HG03095 (cell line): Measurements from ENCODE around the gene KIFC1.
"Not testable (repeated sequence)": the region's sequence is repeated elsewhere in the genome, so short reads cannot be mapped to it uniquely, and the experiment has no call there.

Source experiments
- ATAC-seq: cut with Tn5 transposase; IDR thresholded peaks from one replicate; pipeline ENCODE4 v1.9.1; 2021; ENCODE audit warnings: moderate library complexity; ENCODE audit not compliant: unreplicated experiment

KIFC1 gene

GRCh38 chr6:33391278-33391921 lies at the start of gene KIFC1:
KIFC1 (plus strand) TSS chr6:33391823; CDS start chr6:33391986, 163 bp downstream.
- peak; percentile 74 for ATAC-seq

GRCh38 chr6:33343606-33343952 lies 48.0 kb upstream of the KIFC1 start:
- ATAC-seq = not testable (repeated sequence)

GRCh38 chr6:33343953-33344611 lies 47.5 kb upstream of the KIFC1 start:
- ATAC-seq = no peak

DNA sequence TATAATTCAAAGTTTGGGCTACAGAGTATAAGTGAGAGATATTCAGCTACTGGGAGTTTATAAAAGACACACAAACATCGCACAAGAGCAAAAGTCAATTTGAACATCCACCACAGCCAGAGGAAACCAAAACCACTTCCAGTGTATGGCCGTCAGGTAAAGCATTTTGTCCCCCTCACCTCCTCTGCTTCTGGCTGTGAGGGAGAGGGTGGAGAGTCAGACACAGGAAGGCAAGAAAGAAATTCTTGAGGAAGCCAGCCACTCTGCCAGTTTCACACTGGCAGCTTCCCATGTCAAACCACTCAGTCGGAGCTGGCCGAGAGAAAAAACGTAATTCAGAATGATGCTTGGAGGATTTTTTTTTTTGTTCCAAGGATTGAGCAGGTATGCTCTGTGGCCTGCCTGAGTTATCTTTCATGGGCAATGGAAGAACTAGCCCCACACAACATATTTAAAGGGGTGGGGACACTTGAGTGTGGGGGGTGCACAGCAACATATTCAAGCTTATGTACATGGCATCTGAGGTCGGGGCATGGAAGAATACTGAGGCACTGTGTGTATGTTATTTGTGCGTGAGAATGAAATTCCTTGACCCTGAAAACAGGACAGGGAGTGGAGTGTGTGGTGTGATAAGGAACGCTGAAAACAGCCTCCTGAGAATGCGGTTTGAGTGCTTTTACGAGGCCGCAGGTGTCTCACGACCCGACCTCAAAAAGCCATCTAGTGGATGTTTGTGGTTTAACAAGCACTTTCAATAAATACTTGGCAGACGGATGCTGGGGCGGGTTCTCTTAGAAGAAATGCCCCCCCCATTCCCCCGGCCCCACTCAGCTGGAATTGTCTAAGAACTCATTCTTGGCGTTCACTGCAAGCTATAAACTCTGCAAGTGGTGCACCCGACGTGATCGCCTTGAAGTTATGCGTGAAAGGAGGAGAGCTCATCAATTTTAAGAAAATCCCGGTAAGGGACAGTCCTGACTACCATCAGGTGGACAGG lies 46.6 kb upstream of the KIFC1 start:
- ATAC-seq = no peak

DNA sequence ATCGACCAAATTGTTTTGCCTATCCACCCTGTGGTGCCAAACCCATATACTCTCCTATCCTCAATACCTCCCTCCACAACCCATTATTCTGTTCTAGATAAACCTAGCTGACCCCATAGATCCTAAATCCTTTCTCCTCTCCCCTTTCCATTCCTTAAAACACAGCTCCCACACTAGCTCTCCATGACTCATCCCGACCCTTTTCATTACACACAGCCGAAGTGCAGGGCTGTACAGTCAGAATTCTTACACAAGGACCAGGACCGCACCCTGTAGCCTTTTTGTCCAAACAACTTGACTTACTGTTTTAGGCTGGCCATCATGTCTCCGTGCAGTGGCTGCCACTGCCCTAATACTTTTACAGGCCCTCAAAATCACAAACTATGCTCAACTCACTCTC lies 44.7 kb upstream of the KIFC1 start:
- ATAC-seq = not testable (repeated sequence)

DNA sequence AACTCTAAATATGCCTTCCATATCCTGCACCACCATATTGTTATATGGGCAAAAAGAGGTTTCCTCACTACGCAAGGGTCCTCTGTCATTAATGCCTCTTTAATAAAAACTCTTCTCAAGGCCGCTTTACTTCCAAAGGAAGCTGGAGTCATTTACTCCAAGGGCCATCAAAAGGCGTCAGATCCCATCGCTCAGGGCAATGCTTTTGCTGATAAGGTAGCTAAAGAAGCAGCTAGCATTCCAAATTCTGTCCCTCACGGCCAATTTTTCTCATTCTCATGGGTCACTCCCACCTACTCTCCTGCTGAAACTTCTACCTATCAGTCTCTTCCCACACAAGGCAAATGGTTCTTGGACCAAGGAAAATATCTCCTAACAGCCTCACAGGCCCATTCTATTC lies 43.8 kb upstream of the KIFC1 start:
- no peak for ATAC-seq

GRCh38 chr6:33355860-33356259 lies 35.8 kb upstream of the KIFC1 start:
- ATAC-seq = not testable (repeated sequence)

DNA sequence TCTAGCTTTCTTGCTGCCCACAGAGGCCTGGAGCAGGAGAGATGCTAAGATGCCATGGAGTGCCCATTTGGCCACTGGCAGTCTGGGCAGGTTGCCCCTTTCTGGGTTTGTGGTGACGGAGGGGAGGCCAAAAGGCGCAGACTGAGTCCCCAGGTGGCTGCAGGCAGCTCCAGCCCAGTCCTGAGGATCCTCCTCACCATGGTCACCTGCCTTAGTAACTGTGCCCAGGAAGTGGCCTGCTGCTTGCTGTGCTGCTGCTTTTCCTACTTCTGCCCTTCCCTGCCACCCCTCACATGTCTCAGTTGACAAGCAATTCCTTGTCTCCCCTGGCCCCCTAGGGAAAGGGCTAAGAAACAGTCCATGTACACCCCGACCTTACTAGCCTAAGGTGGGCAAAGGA lies 35.3 kb upstream of the KIFC1 start:
- no peak for ATAC-seq

GRCh38 chr6:33357160-33357871 lies 34.3 kb upstream of the KIFC1 start:
- ATAC-seq = not testable (repeated sequence)

DNA sequence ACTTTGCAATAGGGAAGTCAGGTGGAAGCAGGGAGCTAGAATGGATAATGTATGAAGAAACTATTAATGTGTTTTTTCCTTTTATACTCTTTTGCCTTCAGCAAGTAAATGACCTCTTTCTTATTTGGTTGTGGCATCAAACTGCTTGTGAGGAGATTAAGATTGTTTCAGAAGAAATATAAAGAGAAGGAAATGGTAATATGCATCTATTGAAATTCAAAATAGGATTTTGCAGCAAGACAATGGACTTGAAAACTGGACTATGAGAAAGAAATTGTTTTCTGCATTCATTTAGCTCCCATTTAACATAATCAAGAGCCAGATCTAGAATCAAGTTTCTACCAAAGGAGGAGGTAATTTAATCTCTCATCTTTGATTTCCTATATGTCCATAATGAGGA lies 32.3 kb upstream of the KIFC1 start:
- ATAC-seq = no peak

GRCh38 chr6:33363486-33363885 lies 28.1 kb upstream of the KIFC1 start:
- ATAC-seq = not testable (repeated sequence)

- ATAC-seq = not testable (repeated sequence)
These were observed 27.0 kb upstream of the KIFC1 start for GRCh38 chr6:33364475-33365205.

DNA sequence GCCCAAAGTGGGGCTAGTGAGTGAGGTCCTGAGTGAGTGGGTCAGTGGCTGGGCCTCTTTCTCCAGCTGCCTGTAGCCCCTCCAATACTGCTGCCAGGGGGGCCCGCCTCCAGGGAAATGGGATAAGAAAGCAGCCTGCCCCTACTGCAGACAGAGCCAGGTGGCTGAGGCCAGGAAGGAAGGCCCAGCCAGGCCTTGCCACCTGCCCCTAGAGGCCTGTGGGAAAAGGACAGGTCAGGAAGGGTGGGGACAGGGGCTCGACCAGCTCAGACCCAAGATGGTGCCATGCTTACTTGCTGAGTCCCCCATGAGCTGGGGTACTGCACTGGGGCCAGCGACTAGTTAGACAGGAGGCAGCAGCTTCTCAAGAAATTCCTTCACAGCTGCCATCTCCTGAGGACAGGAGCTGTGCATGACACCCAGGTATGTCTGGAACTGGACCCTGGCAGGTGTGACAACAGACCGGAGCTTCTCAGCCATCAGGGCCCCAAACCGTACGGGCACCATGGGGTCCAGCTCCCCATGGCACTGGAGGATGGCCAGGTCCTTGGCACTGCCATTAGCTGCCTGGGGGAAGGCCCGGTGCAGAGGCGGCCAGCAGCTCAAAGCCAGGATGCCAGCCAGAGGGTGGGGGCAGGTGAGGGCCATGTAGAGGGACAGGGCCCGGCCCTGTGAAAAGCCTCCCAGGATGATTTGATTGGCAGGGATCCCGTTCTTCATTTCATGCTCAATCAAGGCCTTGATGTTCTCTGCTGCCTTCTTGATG lies 26.2 kb upstream of the KIFC1 start:
- ATAC-seq = not testable (repeated sequence)

DNA sequence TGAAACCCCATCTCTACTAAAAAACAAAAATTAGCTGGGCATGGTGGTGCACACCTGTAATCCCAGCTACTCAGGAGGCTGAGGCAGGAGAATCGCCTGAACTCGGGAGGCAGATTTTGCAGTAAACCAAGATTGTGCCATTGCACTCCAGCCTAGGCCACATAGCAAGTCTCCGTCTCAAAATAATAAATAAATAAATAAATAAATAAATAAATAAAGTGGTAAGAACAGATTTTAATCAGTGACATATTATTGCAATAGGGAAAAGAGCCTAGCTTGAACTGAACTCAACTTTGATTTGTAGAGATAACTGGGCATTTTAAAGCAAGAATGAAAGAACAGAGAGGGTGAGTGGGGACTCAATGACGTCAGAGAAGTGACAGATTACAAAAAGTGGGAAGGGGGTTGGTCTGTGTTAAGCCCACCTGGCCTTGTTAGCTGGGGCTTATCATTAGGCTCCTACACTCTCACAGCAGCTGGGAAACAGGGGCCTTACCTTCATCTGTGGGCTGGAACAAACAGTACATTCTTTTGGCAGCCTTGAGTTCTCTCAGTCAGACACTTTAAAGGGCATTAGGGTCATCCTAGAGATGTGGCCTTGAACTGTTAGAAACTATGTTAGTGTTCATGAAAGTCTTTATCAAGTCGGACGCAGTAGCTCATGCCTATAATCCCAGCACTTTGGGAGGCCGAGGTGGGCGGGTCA lies 24.5 kb upstream of the KIFC1 start:
- no peak for ATAC-seq

DNA sequence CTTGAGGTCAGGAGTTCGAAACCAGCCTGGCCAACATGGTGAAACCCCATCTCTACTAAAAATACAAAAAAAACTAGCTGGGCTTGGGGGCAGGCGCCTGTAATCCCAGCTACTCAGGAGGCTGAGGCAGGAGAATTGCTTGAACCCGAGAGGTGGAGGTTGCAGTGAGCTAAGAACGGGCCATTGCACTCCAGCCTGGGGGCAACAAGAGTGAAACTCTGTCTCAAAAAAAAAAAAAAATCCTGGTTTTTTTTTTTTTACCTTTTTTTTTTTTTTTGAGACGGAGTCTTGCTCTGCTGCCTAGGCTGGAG lies 24.0 kb upstream of the KIFC1 start:
- not testable (repeated sequence) for ATAC-seq

- ATAC-seq = not testable (repeated sequence)
These were observed 19.7 kb upstream of the KIFC1 start for GRCh38 chr6:33371901-33372300.

DNA sequence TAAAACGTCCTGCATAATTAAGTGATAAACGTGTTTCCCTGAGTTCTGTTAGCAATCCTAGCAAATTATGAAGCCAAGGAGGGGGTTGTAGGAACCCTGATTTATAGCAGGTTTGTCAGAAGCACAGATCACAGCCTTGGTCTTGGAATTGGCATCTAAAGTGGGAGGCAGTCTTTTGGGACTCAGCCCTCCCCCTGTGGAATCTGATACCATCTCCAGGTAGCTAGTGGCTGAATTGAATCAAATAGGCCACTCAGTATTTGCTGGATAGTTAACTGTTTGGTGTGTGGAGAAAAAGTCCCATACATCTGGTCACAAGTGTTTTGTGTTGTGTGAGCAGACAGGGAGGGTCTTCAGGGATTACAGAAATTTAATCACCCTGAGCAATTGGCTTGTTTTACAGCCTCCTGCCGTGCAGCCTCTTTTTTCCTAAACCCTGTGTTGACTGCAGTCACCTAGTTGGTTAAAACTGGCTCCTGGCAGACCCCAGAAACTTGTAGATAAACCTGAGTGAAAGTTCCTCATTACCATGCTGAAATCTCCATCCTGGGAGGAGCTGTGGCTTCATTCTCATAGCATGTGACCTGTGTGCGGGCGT lies 19.0 kb upstream of the KIFC1 start:
- no peak for ATAC-seq
